Measurements from ENCODE around the gene MAPK6. TPM values are rescaled to one million over a fixed set of nuclear protein-coding genes. Genes with fewer than 3 reads are reported as not detected.

Gene MAPK6
- total and polyA plus RNA-seq, 2 of the 8 experiments (the other 6 are each of a cell fraction or from before 2014, with no cell fraction given), result 22.6 to 108 TPM

- TF ChIP-seq TEAD4 (IDR thresholded peaks at IDR 0.05; ENCODE audit: low read depth, low read length) (no peak), HDAC2 (IDR thresholded peaks at IDR 0.05; ENCODE audit: borderline replicate concordance in 1 of 2, low read depth in 2 of 2, low read length in 2 of 2) (no peak), JUN (IDR thresholded peaks at IDR 0.05; ENCODE audit: low read depth, low read length) (no peak), CHD1 (IDR thresholded peaks at IDR 0.05; ENCODE audit: low read depth, low read length) (no peak), ZNF274 (IDR thresholded peaks at IDR 0.05; ENCODE audit: borderline replicate concordance, extremely low read depth, low read length) (no peak), SP2 (IDR thresholded peaks at IDR 0.05; ENCODE audit: low read length) (no peak), RAD21 (IDR thresholded peaks at IDR 0.05 in 1 of 2, conservative IDR thresholded peaks at IDR 0.05 in 1 of 2; ENCODE audit: low read depth in 2 of 2, low read length in 2 of 2) (no peak), CTBP2 (IDR thresholded peaks at IDR 0.05; ENCODE audit: borderline replicate concordance, insufficient read depth, insufficient read length, low read length) (no peak), GABPA (IDR thresholded peaks at IDR 0.05; ENCODE audit: borderline replicate concordance, insufficient read depth, low read length) (no peak)
These were observed 12.2 kb upstream of the MAPK6 start (continued) for GRCh38 chr15:52006702-52007340.

Data from H1 (cell line).